HCT116 (cell line): Measurements from ENCODE around the gene ELOVL3. TPM values are rescaled to one million over a fixed set of nuclear protein-coding genes. Genes with fewer than 3 reads are reported as not detected.

ENCODE experiments used
- ATAC-seq: fragments of 200-7000 bp; cut with Tn5 transposase; 2 replicates; pipeline ENCODE4 v1.9.1; 2020; ENCODE audit warnings: mild to moderate bottlenecking, moderate library complexity
- BruUV-seq: library from RNA; stranded (reverse); fragments of 400-500 nt; replicated peaks from 2 replicates; lab custom pipeline; 2021; lab: Mats Ljungman, UMichigan
- CTCF ChIA-PET: fragments of 300-600 bp; sonication (Branson Sonifier 250); formaldehyde crosslinking; loops from one replicate; lab custom pipeline; 2021; ENCODE audit warnings: antibody characterized with exemption; lab: Charles Lee
- POLR2A ChIA-PET: fragments of 300-600, 350-600 bp; sonication (Branson Sonifier 250); formaldehyde crosslinking; loops from one replicate; lab custom pipeline; 2021; ENCODE audit warnings: antibody characterized with exemption; lab: Charles Lee
- RAD21 ChIA-PET, 2 experiments: fragments of 300-600 bp; sonication (Branson Sonifier 250); formaldehyde crosslinking; loops; one replicate each; lab custom pipeline; 2023; ENCODE audit warnings: low total read pairs in 2 of 2; ENCODE audit not compliant: uncharacterized antibody in 2 of 2, unreplicated experiment in 2 of 2, low non-redundant PET in 1 of 2; lab: Charles Lee
- DNase-seq: peaks from one replicate; pipeline ENCODE4 v3.0.0-alpha.2; 2010; ENCODE audit warnings: low read depth, low spot score
- H2AFZ ChIP-seq: fragments of 200-600 bp; shearing (Covaris generic), sonication (generic); 2 replicates; pipeline ENCODE4 v1.6.1; 2017; ENCODE audit warnings: low read depth, mixed run types, mixed read lengths, antibody characterized with exemption, low read length; ENCODE audit not compliant: poor library complexity, severe bottlenecking
- H3K27ac ChIP-seq: 2 replicates; pipeline ENCODE4 v1.5.1; 2012; ENCODE audit warnings: low read depth, low read length
- H3K27me3 ChIP-seq: fragments of 200-600 bp; sonication (generic); 2 replicates; pipeline ENCODE4 v1.6.1; 2016; ENCODE audit warnings: mixed run types, low read length, mixed read lengths; ENCODE audit not compliant: insufficient read depth
- H3K36me3 ChIP-seq, 2 experiments: fragments of 200-500 bp in 1 of 2; fragments of 200-600 bp in 1 of 2; sonication (Bioruptor generic) in 1 of 2; sonication (generic) in 1 of 2; 2 replicates each; pipeline versions ENCODE4 v1.5.1 to v1.6.1; 2014 to 2016; ENCODE audit warnings: low read length in 2 of 2, inconsistent platforms in 1 of 2, mixed read lengths in 1 of 2, mixed run types in 1 of 2; ENCODE audit not compliant: insufficient read depth in 2 of 2, control insufficient read depth in 1 of 2
- H3K4me1 ChIP-seq, 2 experiments: fragments of 200-600 bp in 1 of 2; sonication (generic) in 1 of 2; 2 replicates each; pipeline versions ENCODE4 v1.5.1 to v1.6.1; 2012 to 2017; ENCODE audit warnings: low read length in 2 of 2, inconsistent platforms in 1 of 2, mild to moderate bottlenecking in 1 of 2, mixed read lengths in 1 of 2, mixed run types in 1 of 2, moderate library complexity in 1 of 2; ENCODE audit not compliant: insufficient read depth in 2 of 2, control insufficient read depth in 1 of 2
- H3K4me2 ChIP-seq: fragments of 200-600 bp; sonication (generic); 2 replicates; pipeline ENCODE4 v1.6.1; 2017; ENCODE audit warnings: mixed run types, low read length, mixed read lengths
- H3K4me3 ChIP-seq, 2 experiments: fragments of 200-600 bp in 1 of 2; sonication (generic) in 1 of 2; replicated peaks in 1 of 2; 2 replicates each; pipeline ENCODE4 v1.5.1; 2011 to 2016; ENCODE audit warnings: low read length in 2 of 2, control low read depth in 1 of 2, low read depth in 1 of 2, mild to moderate bottlenecking in 1 of 2, mixed read lengths in 1 of 2, mixed run types in 1 of 2
- H3K79me2 ChIP-seq: fragments of 200-600 bp; sonication (generic); 2 replicates; pipeline ENCODE4 v1.6.1; 2017; ENCODE audit warnings: mild to moderate bottlenecking, mixed run types, low read length, moderate library complexity, mixed read lengths; ENCODE audit not compliant: insufficient read depth
- H3K9ac ChIP-seq: fragments of 200-600 bp; sonication (generic); 2 replicates; pipeline ENCODE4 v1.6.1; 2016; ENCODE audit warnings: low read length, mixed read lengths
- H3K9me2 ChIP-seq: fragments of 200-600 bp; sonication (generic), shearing (Covaris generic); 2 replicates; pipeline ENCODE4 v1.6.1; 2017; ENCODE audit warnings: mixed run types, mild to moderate bottlenecking, moderate library complexity; ENCODE audit not compliant: insufficient read depth
- H3K9me3 ChIP-seq, 2 experiments: fragments of 200-500 bp in 1 of 2; fragments of 200-600 bp in 1 of 2; sonication (Bioruptor generic) in 1 of 2; sonication (generic) in 1 of 2; 2 replicates each; pipeline ENCODE4 v1.6.1; 2014 to 2017; ENCODE audit warnings: low read length in 2 of 2, mixed read lengths in 2 of 2, inconsistent platforms in 1 of 2, low read depth in 1 of 2, mild to moderate bottlenecking in 1 of 2, mixed run types in 1 of 2, moderate library complexity in 1 of 2; ENCODE audit not compliant: control insufficient read depth in 1 of 2, insufficient read depth in 1 of 2
- H4K20me1 ChIP-seq: fragments of 200-600 bp; sonication (generic), shearing (Covaris generic); 2 replicates; pipeline ENCODE4 v1.6.1; 2017; ENCODE audit warnings: mixed run types, mild to moderate bottlenecking, moderate library complexity; ENCODE audit not compliant: insufficient read depth
- EZH2 ChIP-seq: fragments of 200-600 bp; sonication (generic); IDR thresholded peaks from 2 replicates; pipeline ENCODE4 v1.6.1; 2017; ENCODE audit warnings: antibody characterized with exemption, mixed run types
- EZH2phosphoT487 ChIP-seq: fragments of 200-600 bp; IDR thresholded peaks from 2 replicates; pipeline ENCODE4 v1.6.1; 2018; ENCODE audit warnings: antibody characterized with exemption, borderline replicate concordance
- FOSL1 ChIP-seq: IDR thresholded peaks from 2 replicates; pipeline ENCODE4 v1.6.1; 2012; ENCODE audit warnings: low read depth
- POLR2A ChIP-seq: IDR thresholded peaks from 2 replicates; pipeline ENCODE4 v1.7.0; 2011; ENCODE audit warnings: borderline replicate concordance; ENCODE audit not compliant: insufficient read depth, insufficient read length; ENCODE audit errors: extremely low read depth
- SRF ChIP-seq: IDR thresholded peaks from 2 replicates; pipeline ENCODE4 v1.6.1; 2012; ENCODE audit warnings: low read depth
- TCF7L2 ChIP-seq: IDR thresholded peaks from 2 replicates; pipeline ENCODE4 v1.7.0; 2011; ENCODE audit warnings: borderline replicate concordance, inconsistent platforms; ENCODE audit not compliant: insufficient read depth, insufficient read length; ENCODE audit errors: extremely low read depth
- YY1 ChIP-seq: IDR thresholded peaks from 2 replicates; pipeline ENCODE4 v1.6.1; 2011; ENCODE audit warnings: low read length, low read depth, moderate library complexity, mild to moderate bottlenecking; ENCODE audit not compliant: insufficient replicate concordance; ENCODE audit errors: extremely low read depth
- ZFX ChIP-seq: fragments of 450-650 bp; IDR thresholded peaks from 2 replicates; pipeline ENCODE4 v1.6.1; 2017
- intact Hi-C: fragments of 100-400 bp; cut with micrococcal nuclease; formaldehyde crosslinking; loops from 2 replicates; pipeline ENCODE4 v1.10.0; 2022
- total RNA-seq: library from RNA; stranded (reverse); gene quantifications from one replicate; pipeline ENCODE4 v1.2.1, GENCODE V29; 2021; ENCODE audit not compliant: unreplicated experiment
- TF ChIP-seq, protein P1 (sequence below): IDR thresholded peaks from 2 replicates; pipeline ENCODE4 v1.6.1; 2012
- TF ChIP-seq, protein P2 (sequence below): IDR thresholded peaks from 2 replicates; pipeline ENCODE4 v1.6.1; 2012
- TF ChIP-seq, protein P3 (sequence below), 3 experiments: fragments of 200-600 bp in 1 of 3; sonication (generic) in 1 of 3; IDR thresholded peaks in 2 of 3; conservative IDR thresholded peaks in 1 of 3; 2 replicates each; pipeline ENCODE4 v1.5.1; 2012 to 2017; ENCODE audit warnings: low read depth in 2 of 3, low read length in 2 of 3, antibody characterized with exemption in 1 of 3, borderline replicate concordance in 1 of 3, control low read depth in 1 of 3, mild to moderate bottlenecking in 1 of 3, mixed read lengths in 1 of 3, mixed run types in 1 of 3, moderate library complexity in 1 of 3; ENCODE audit not compliant: insufficient read depth in 1 of 3
- TF ChIP-seq, protein P4 (sequence below): IDR thresholded peaks from 2 replicates; pipeline ENCODE4 v1.6.1; 2011; ENCODE audit warnings: mild to moderate bottlenecking, low read length, moderate library complexity; ENCODE audit not compliant: insufficient replicate concordance; ENCODE audit errors: extremely low read depth
- TF ChIP-seq, protein P5 (sequence below): IDR thresholded peaks from 2 replicates; pipeline ENCODE4 v1.6.1; 2012; ENCODE audit warnings: low read depth

ELOVL3 gene
- total RNA-seq, 1 experiment from 2014 or later, result 5.5 TPM

DNA sequence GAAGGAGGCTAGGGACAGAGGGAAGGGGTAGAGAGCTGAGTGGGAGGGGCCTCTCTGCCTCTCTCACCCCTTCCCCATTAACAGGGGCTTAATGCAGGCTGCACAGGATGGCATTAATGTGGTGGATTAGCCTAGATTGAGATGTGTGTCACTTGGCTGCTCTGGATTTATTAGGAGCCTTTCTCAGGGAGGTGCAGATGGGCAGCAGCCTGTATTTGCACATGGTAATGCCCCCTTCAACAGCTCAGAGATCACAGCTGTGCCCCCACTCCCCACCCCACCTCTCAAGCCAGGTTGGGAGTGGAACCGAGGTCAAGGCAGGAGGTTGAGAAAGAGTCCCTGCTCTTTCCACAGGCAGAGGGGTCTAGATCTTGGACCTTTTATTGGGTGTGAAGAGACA, 7.9 kb downstream of the ELOVL3 start:
- H2AFZ ChIP-seq, result no peak overlapping the region
- no peaks in the 10 kb centered on the region for H3K36me3 ChIP-seq
- no peaks in the 10 kb centered on the region; the same call in 1 of the 2 replicates for H3K79me2 ChIP-seq
- intact Hi-C loops, result loop anchor here (5.0 kb wide), 1 partner anchor 228 kb away; no protein-coding TSS in a partner anchor
- H3K4me1 ChIP-seq, result peaks cover 9 to 36% of the 10 kb centered on the region in 2 experiments
- RAD21 ChIA-PET, result no interaction called here
- no peak for DNase-seq
- no peak overlapping the region for H3K4me3 ChIP-seq
- H3K27ac ChIP-seq, result no peak overlapping the region
- TF ChIP-seq EZH2phosphoT487, result no peak
- no peak for TF ChIP-seq ZFX
- TF ChIP-seq FOSL1, result no peak
- TF ChIP-seq, protein P1, sequence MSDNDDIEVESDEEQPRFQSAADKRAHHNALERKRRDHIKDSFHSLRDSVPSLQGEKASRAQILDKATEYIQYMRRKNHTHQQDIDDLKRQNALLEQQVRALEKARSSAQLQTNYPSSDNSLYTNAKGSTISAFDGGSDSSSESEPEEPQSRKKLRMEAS, result no peak
- TF ChIP-seq, protein P2, sequence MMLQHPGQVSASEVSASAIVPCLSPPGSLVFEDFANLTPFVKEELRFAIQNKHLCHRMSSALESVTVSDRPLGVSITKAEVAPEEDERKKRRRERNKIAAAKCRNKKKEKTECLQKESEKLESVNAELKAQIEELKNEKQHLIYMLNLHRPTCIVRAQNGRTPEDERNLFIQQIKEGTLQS, result no peak
- TF ChIP-seq SRF, result no peak
- no peak for TF ChIP-seq TCF7L2
- no peak for TF ChIP-seq EZH2
- TF ChIP-seq YY1, result no peak
- no peak for TF ChIP-seq POLR2A
- TF ChIP-seq, protein P3, sequence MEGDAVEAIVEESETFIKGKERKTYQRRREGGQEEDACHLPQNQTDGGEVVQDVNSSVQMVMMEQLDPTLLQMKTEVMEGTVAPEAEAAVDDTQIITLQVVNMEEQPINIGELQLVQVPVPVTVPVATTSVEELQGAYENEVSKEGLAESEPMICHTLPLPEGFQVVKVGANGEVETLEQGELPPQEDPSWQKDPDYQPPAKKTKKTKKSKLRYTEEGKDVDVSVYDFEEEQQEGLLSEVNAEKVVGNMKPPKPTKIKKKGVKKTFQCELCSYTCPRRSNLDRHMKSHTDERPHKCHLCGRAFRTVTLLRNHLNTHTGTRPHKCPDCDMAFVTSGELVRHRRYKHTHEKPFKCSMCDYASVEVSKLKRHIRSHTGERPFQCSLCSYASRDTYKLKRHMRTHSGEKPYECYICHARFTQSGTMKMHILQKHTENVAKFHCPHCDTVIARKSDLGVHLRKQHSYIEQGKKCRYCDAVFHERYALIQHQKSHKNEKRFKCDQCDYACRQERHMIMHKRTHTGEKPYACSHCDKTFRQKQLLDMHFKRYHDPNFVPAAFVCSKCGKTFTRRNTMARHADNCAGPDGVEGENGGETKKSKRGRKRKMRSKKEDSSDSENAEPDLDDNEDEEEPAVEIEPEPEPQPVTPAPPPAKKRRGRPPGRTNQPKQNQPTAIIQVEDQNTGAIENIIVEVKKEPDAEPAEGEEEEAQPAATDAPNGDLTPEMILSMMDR (IDR thresholded peaks at IDR 0.05 in 2 of 3, conservative IDR thresholded peaks at IDR 0.05 in 1 of 3; ENCODE audit: borderline replicate concordance in 1 of 3, insufficient read depth in 1 of 3, low read depth in 2 of 3, low read length in 2 of 3), result no peak
- TF ChIP-seq, protein P4, sequence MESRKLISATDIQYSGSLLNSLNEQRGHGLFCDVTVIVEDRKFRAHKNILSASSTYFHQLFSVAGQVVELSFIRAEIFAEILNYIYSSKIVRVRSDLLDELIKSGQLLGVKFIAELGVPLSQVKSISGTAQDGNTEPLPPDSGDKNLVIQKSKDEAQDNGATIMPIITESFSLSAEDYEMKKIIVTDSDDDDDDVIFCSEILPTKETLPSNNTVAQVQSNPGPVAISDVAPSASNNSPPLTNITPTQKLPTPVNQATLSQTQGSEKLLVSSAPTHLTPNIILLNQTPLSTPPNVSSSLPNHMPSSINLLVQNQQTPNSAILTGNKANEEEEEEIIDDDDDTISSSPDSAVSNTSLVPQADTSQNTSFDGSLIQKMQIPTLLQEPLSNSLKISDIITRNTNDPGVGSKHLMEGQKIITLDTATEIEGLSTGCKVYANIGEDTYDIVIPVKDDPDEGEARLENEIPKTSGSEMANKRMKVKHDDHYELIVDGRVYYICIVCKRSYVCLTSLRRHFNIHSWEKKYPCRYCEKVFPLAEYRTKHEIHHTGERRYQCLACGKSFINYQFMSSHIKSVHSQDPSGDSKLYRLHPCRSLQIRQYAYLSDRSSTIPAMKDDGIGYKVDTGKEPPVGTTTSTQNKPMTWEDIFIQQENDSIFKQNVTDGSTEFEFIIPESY, result no peak
- TF ChIP-seq, protein P5, sequence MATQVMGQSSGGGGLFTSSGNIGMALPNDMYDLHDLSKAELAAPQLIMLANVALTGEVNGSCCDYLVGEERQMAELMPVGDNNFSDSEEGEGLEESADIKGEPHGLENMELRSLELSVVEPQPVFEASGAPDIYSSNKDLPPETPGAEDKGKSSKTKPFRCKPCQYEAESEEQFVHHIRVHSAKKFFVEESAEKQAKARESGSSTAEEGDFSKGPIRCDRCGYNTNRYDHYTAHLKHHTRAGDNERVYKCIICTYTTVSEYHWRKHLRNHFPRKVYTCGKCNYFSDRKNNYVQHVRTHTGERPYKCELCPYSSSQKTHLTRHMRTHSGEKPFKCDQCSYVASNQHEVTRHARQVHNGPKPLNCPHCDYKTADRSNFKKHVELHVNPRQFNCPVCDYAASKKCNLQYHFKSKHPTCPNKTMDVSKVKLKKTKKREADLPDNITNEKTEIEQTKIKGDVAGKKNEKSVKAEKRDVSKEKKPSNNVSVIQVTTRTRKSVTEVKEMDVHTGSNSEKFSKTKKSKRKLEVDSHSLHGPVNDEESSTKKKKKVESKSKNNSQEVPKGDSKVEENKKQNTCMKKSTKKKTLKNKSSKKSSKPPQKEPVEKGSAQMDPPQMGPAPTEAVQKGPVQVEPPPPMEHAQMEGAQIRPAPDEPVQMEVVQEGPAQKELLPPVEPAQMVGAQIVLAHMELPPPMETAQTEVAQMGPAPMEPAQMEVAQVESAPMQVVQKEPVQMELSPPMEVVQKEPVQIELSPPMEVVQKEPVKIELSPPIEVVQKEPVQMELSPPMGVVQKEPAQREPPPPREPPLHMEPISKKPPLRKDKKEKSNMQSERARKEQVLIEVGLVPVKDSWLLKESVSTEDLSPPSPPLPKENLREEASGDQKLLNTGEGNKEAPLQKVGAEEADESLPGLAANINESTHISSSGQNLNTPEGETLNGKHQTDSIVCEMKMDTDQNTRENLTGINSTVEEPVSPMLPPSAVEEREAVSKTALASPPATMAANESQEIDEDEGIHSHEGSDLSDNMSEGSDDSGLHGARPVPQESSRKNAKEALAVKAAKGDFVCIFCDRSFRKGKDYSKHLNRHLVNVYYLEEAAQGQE, result no peak
- TF ChIP-seq, all 23 proteins: peak for 0
- no peak for ATAC-seq
- ChIA-PET CTCF (interaction anchor here (12.6 kb wide), 1 partner anchor 119 kb away, joined by 625 read pairs; no protein-coding TSS in a partner anchor), POLR2A (interaction anchor here (1.8 kb wide), 1 partner anchor 11 kb away, joined by 4 read pairs; the partner anchor contains the start of gene GBF1)
- H3K4me2 ChIP-seq, result no peak overlapping the region
- H3K9me3 ChIP-seq, result no peaks in the 10 kb centered on the region
- no peaks in the 10 kb centered on the region for H4K20me1 ChIP-seq
- BruUV-seq, result no TSS peak
- H3K27me3 ChIP-seq, result no peaks in the 10 kb centered on the region
- H3K9me2 ChIP-seq, result no peaks in the 10 kb centered on the region
- H3K9ac ChIP-seq, result no peak overlapping the region
